Neutrophil (primary cell): ENCODE results near the gene MOSMO.
"Not testable (repeated sequence)": the region's sequence is repeated elsewhere in the genome, so short reads cannot be mapped to it uniquely, and the experiment has no call there.

ENCODE experiments used
- H3K27ac ChIP-seq: fragments of 200-600 bp; sonication (generic); 2 replicates; pipeline ENCODE4 v1.5.1; 2016; ENCODE audit warnings: mild to moderate bottlenecking, moderate library complexity
- H3K27me3 ChIP-seq: fragments of 200-600 bp; sonication (generic); 2 replicates; pipeline ENCODE4 v1.6.0; 2016; ENCODE audit warnings: mild to moderate bottlenecking
- H3K36me3 ChIP-seq: fragments of 200-600 bp; sonication (generic); 2 replicates; pipeline ENCODE4 v1.5.1; 2017
- H3K4me1 ChIP-seq, 2 experiments: fragments of 200-600 bp in 1 of 2; sonication (generic) in 1 of 2; 1 replicate in 1 of 2; 2 replicates in 1 of 2; pipeline versions ENCODE4 v1.5.1 to v1.6.1; 2013 to 2016; ENCODE audit warnings: low read depth in 1 of 2, low read length in 1 of 2, mild to moderate bottlenecking in 1 of 2, moderate library complexity in 1 of 2; ENCODE audit not compliant: control insufficient read depth in 1 of 2, insufficient read depth in 1 of 2
- H3K4me3 ChIP-seq, 2 experiments: fragments of 200-600 bp in 1 of 2; sonication (generic) in 1 of 2; 1 replicate in 1 of 2; 2 replicates in 1 of 2; pipeline ENCODE4 v1.5.1; 2013 to 2016; ENCODE audit warnings: low read depth in 1 of 2, low read length in 1 of 2, mild to moderate bottlenecking in 1 of 2, moderate library complexity in 1 of 2
- H3K9me3 ChIP-seq: fragments of 200-600 bp; sonication (generic); 2 replicates; pipeline ENCODE4 v1.5.1; 2016
- CTCF ChIP-seq: fragments of 200-600 bp; sonication (generic); IDR thresholded peaks from 2 replicates; pipeline ENCODE4 v1.5.1; 2016; ENCODE audit warnings: antibody characterized with exemption

Gene MOSMO

DNA sequence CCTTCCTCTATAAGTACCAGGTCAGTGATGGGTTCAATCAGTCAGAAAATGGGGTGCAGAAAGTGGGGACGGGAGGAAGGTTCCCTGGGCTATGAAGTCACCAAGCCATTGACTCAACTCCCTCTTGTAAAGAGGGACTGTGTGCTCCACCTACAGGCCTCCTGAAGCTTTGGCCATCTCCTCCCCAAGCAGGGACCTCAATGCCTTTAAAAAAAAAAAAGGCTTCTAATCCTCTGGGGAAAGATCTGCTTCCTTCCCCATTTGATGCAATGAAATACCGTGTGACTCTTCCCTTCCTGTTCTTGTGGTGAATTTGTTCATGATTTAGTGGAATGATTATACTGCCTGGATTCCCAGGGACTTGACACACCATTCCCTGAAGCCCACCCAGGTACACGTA lies 115.2 kb downstream of the MOSMO start:
- Histone ChIP-seq H3K4me1 (peaks cover 8 to 9% of the 10 kb centered on the region in 2 experiments), H3K4me3 (no peak overlapping the region), H3K27ac (no peak overlapping the region), H3K36me3 (no peaks in the 10 kb centered on the region), H3K9me3 (no peaks in the 10 kb centered on the region), H3K27me3 (peaks cover 6% of the 10 kb centered on the region)
- no peak for TF ChIP-seq CTCF

GRCh38 chr16:22123759-22124490 lies 116.0 kb downstream of the MOSMO start:
- H3K27me3 ChIP-seq, result peaks cover 6% of the 10 kb centered on the region
- H3K4me3 ChIP-seq, result no peak overlapping the region
- H3K9me3 ChIP-seq, result no peaks in the 10 kb centered on the region
- no peaks in the 10 kb centered on the region for H3K36me3 ChIP-seq
- no peak overlapping the region for H3K27ac ChIP-seq
- peaks cover 8 to 9% of the 10 kb centered on the region in 2 experiments for H3K4me1 ChIP-seq
- no peak for TF ChIP-seq CTCF

DNA sequence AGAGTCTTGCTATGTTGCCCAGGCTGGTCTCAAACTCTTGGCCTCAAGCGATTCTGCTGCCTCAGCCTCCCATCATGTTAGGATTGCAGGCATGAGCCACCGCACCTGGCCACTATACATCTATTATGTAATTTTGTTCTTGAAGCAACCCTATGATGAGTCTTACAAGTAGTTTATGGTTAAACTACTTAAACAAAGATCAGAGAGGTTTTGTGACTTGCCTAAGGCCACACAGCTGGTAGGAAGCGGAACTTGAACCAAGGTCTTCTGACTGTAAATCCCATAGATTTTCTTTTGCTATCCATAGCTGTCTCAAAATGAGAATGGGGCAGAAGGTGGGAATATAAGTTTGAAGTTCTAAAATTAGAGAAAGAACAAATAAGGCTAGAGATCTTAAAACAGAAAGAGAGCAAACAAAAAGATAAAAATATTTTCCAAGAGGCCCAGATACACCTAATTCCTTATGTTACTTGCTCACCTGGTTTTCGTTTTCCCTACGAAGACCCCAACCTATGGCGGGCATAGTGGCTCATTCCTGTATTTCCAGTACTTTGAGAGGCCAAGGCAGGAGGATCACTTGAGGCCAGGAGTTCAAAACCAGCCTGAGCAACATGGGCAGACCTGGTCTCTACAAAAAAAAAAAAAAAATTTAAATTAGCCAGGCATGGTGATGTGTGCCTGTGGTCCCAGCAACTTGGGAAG lies 116.8 kb downstream of the MOSMO start:
- no peaks in the 10 kb centered on the region for H3K36me3 ChIP-seq
- H3K4me1 ChIP-seq, result peaks cover 8 to 9% of the 10 kb centered on the region in 2 experiments
- no peak overlapping the region for H3K4me3 ChIP-seq
- H3K9me3 ChIP-seq, result no peaks in the 10 kb centered on the region
- TF ChIP-seq CTCF, result no peak
- H3K27ac ChIP-seq, result no peak overlapping the region
- peaks cover 6% of the 10 kb centered on the region for H3K27me3 ChIP-seq

DNA sequence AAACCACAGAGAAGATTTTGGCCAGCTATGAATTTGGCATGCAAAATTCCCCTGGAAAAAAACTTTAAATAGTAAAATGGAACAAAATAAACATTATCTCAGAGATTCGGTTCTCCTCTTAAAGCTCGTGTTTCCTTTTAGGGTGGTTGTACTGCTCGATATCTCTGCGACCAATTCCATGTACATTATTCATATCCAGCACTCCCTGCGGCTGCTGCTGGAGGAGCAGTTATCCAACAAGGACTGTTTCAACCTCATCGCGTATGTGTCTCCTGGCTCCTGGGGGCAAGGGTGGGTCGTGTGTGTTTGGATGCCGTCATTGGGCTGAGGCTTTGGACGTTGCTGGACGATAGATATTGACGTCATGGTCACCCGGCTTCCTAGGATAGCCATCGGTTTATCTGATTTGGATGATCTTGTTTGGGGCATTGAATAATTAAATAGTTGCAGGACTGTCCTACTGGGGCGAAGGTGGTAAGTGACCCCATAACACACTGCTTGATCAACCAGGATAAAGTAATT lies 118.2 kb downstream of the MOSMO start:
- Histone ChIP-seq H3K36me3 (no peaks in the 10 kb centered on the region), H3K4me1 (peaks cover 8 to 9% of the 10 kb centered on the region in 2 experiments), H3K27ac (no peak overlapping the region), H3K4me3 (no peak overlapping the region), H3K27me3 (peaks cover 6% of the 10 kb centered on the region), H3K9me3 (no peaks in the 10 kb centered on the region)
- TF ChIP-seq CTCF, result no peak

- not testable (repeated sequence) for H3K4me3 ChIP-seq, H3K36me3 ChIP-seq, H3K27me3 ChIP-seq, H3K4me1 ChIP-seq, H3K9me3 ChIP-seq, H3K27ac ChIP-seq
These were observed 120.6 kb downstream of the MOSMO start for GRCh38 chr16:22128537-22128936.

DNA sequence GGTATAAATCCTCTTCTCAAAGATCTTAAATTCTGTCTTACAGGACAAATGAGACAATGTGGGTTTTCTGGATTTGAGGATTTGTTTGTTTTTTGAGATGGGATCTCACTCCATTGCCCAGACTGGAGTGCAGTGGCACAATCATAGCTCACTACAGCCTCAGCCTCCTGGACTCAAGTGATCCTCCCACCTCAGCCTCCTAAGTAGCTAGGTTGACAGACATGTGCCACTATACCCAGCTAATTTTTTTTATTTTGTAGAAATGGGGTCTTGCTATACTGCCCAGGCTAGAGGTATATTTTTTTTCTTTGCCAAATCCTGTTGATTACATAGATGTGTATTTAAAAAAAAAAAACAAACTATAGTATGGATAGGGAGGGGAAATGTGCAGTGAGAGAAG lies 122.6 kb downstream of the MOSMO start:
- no peak for TF ChIP-seq CTCF
- Histone ChIP-seq H3K4me3 (no peak overlapping the region), H3K4me1 (no peaks in the 10 kb centered on the region), H3K9me3 (no peaks in the 10 kb centered on the region), H3K27me3 (no peaks in the 10 kb centered on the region), H3K36me3 (no peaks in the 10 kb centered on the region), H3K27ac (no peak overlapping the region)
